Myocyte (in vitro differentiated cells): ENCODE data around the gene ADAR. TPM values are rescaled to one million over a fixed set of nuclear protein-coding genes. Genes with fewer than 3 reads are reported as not detected.

Experiments used
- DNase-seq: peaks from one replicate; pipeline ENCODE4 v3.0.0-alpha.2; 2012; ENCODE audit warnings: low read depth
- total RNA-seq: library from RNA; depleted of rRNA; stranded (reverse); fragments of >200 nt; gene quantifications from 2 replicates; pipeline ENCODE4 v1.2.3, GENCODE V29; 2014

The ADAR gene
- total RNA-seq, 1 donor from 2014 or later, result 42.4 TPM

DNA sequence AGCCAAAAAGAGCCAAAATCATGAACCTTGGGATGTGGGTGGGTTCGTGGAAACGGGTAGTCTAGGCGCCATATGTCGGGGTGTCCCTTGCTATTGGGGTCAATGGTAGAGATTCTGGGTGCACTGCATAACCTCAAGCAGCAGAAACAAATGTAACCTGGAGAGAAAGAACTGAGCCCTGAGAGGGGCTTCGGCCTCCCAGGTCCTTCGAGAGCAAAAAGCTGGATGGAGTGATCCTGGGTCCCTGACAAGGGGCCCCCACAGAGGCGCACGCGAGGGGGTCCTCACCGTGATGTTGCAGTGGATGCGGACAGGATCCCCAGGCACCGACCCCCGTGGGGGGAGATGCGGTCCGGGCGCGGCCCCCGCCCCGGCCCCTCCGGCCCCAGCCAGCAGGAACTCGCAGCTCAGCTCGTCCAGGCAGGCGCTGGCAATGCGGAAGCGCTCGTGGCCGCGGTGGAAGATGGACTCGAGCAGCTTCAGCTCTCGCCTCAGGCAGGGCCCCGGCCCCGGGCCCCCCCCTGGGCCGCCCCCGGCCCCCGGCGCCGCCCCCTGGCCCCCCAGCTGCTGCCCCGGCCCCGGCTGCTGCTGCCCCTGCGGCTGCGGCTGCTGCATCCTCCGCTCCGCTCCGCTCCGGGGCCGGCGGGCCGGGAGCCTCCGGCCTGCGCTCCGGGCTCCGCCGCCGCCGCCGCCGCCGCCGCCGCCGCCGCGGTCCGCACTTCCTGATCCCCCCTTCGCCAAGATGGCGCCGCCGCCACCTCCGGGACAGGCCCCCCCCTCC, 49.9 kb downstream of the ADAR start, which contains the start of gene UBE2Q1:
Gene UBE2Q1 (minus strand): TSS at position 724 of the 781 bp plus-strand sequence. CDS start 109 bp downstream, at position 615.
- DNase-seq, result no peak

- no peak for DNase-seq
Observed at GRCh38 chr1:154557248-154557938, 50.6 kb downstream of the ADAR start.

DNA sequence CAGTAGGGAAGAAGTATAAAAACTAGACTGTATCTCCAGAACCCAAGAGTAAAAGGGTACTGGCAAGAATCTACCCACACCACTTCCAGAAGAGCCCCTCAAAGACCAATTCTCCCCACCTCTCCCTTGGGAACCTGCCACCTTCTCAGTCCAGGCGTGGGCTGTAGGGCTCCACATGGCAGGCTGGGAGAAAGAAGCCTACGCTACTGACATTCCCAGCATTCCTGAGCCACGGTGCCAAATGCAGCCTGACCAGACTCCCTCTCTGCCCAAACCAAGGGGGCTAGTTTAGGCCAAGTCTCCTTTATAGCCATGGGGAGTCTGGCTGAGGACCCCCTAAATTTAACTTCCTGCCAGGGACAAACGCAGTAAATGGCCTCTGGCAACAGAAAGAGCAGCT, 51.6 kb downstream of the ADAR start:
- DNase-seq, result peak; percentile 59

DNA sequence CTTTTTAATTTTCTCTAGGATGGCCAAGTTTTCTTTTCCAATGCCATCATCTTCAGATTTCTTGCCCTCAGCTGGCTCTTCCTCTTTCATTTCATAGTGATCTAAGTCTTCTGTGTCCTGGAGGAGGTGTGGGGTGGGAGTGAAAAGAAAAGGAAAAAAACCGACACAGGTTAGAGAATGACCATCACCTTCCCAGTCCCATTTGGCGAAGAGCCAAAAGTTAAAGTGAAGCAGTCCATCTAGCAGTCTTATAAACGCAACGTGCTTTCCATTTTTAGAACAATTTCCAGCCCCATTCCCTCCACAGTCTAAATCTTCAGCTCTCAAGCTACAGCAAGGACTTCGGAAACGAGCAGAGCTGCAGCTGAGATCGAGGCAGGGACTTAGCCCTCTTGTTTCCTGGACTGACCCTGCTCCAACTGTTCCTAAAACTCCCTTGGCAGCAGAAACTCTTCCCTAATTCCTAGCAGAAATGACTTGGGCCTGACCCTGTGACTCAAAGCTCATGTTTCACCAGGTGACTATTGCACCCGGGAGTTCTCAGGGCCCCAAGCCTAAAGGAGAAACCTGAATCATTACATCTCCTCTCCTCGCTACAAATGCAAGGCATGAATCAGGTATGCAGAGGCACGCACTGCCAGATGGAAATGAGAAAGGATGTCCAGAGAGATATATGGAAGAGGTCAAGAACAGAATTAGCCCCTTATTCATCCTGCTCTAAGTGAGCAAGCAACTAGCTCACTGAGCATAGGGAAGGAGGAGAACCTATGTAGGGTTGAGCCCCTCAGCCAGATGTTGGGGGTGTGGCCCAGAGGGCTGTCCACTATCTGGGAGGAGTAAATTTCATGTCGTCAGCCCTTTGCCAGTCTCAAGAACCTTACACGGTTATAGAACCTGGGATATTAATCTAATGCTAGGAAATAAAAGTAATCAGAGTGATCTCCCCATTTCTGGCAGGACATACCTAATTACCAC, 54.6 kb downstream of the ADAR start:
- DNase-seq, result no peak

DNA sequence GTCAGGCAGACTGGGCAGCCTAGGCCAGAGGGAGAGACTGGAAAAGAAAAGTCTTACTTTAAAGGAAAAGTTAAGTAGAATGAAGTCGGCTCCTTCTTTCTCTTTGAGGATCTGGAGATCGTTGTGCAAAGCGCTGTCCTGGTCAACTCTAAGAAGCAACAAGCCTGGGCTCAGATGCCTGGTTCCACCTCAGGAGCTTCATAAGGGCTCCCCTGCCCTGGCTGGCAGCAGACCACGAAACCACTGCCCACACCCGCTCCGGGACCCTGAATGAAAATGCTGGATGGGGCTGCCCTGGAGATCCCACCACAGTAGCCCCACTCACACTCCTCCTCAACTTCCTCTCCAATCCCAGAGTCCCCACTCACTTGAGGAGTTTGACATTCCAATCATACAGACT, 56.0 kb downstream of the ADAR start:
- no peak for DNase-seq

DNA sequence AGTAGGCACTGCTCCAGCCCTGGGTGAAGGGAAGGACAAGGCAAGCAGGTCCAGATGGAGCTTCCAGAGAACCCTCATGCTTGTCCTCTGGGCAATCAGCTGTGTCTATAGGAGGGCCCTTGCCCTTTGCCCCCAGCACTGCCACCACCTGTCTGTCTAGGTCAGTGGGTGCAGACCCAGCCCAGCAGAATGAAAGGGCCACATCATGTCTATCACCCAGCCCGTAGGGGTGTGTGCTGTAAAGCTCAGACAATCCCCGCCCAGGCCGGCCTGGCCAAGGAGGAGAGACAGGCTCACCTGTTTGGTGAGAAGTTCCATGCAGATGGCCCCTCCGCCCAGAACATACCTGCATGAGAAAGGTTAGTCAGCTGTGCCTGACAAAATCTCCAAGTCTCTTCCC, 56.5 kb downstream of the ADAR start:
- DNase-seq, result no peak

GRCh38 chr1:154550657-154551056, 57.3 kb downstream of the ADAR start:
- no peak for DNase-seq

GRCh38 chr1:154550070-154550469, 57.9 kb downstream of the ADAR start:
- DNase-seq, result no peak

DNA sequence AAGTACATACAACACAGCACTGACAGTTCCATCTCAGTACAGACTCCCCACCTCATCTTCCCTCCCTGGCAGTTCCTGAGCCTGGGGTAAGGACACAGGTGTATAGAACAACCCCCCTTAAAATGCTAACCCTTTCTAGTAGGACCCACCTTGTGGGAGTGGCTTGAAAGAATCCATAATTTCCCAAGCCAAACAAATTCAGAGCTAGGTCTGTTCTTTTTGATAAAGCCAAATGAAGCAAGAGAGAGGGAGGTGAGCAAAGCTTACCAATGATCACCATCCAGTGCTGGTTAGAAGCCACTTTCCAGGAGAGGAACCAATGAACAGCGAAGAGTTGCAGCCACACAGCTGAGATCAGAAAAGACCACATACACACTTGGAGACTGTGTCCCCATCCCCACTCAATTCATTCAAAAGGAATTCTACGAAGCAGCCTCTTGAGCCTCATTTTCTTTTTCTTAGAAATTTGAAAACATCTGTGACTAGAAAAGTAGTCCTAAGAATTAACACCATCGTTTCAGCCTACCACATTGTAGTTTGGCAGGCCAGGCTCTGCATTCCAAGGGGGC, 58.7 kb downstream of the ADAR start:
- DNase-seq, result no peak

GRCh38 chr1:154548028-154548427, 60.0 kb downstream of the ADAR start:
- no peak for DNase-seq

- no peak for DNase-seq
Observed at GRCh38 chr1:154547105-154547732, 60.8 kb downstream of the ADAR start.

DNA sequence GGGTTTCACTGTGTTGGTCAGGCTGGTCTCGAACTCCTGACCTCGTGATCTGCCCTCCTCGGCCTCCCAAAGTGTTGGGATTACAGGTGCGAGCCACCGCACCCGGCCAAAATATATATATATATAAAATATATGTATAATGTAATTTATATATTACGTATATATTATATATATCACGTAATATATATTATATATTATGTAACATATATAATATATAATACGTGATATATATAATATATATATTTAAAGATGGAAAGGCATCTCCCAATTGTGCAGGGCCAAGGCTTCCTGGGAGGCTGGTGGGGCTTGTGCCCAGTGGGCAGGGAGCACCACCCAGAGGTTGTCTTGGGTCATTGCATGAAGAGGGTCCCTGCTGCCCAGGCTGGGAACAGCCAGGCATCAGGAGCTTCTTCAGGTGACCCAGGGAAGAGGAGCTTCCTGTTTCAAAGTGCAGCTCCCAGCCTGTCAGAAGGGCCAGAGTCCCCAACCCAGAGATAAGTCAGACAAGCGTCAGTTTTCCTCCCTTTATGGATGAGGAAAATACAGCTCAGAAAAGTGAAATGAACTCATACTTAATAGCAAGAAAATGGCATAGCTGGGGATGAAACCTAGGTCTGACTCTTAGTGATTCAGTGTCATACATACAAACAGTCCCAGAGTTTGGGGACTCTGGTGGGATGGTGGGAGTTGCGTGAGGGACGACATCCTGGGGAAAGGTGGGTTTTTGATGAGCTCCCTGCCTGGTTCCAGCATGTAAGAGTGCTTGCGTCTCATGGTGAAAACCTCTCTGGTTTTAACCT, 61.5 kb downstream of the ADAR start:
- DNase-seq, result peak; percentile 72

GRCh38 chr1:154541231-154541630, 66.8 kb downstream of the ADAR start:
- DNase-seq, result no peak

DNA sequence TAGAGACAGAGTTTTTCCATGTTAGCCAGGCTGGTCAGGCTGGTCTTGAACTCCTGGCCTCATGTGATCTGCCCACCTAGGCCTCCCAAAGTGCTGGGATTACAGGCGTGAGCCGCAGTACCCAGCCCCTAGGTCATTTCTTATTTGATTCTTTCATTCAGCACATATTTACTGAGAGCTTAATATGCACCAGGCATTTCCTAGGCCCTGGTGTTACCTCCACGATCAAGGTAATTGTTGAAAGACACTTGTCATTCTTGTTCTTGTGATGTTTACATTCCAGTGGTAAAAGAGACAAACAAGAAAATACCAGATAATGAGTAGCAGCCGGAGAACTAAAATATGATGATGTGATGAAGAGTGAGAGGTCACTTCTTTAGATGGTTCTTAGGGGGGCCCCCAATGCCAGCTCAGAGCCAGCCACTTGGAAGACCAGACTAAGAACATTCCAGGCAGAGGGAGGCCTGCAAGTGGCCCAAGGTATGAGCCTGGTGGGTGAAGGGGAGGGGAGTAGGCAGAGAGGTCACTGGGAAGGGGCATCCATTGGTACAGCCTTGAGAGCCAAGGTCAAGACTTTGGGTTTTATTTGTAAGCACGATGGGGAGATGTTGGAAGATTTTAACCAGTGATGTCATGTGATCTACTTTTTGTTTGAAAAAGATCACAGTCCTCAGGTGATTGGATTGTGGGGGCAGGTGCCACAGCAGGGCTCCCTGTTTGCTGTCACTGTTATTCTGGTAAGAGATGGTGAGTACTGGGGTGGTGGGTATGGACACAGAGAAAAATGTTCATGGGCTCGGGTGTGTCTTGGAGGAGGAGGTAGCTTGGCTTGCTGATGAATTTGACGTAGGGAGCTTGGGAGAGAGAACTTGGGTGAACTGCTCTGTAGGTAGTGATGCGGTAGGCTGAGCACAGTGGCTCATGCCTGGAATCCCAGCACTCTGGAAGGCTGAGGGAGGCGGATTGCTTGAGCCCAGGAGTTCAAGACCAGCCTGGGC, 68.2 kb downstream of the ADAR start:
- DNase-seq, result no peak

DNA sequence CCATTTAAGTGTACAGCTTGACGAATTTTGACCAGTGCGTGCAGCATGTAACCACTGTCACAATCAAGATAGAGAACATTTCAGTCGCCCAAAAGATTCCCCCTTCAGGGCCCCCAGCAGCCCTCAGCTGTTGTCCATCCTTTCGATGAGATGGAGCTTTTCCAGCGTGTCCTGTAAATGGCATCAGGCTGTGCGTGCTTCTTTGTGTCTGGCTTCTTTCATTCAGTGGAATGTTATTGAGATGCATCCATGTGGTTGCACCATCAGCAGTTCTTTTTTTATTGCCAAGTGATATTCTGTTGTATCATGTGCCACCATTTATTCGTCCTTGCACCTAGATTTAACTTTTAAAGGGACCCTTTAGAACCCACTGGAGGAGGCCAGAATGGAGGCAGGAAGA, 71.4 kb downstream of the ADAR start:
- DNase-seq, result peak; percentile 49

GRCh38 chr1:154533952-154534844, 73.8 kb downstream of the ADAR start:
- no peak for DNase-seq
